ENCODE results near the gene FANK1. TPM values are rescaled to one million over a fixed set of nuclear protein-coding genes. Genes with fewer than 3 reads are reported as not detected.

The FANK1 gene
- total RNA-seq, 6 donors from 2014 or later = 2.1 to 42.9 (median 16.6) TPM

DNA sequence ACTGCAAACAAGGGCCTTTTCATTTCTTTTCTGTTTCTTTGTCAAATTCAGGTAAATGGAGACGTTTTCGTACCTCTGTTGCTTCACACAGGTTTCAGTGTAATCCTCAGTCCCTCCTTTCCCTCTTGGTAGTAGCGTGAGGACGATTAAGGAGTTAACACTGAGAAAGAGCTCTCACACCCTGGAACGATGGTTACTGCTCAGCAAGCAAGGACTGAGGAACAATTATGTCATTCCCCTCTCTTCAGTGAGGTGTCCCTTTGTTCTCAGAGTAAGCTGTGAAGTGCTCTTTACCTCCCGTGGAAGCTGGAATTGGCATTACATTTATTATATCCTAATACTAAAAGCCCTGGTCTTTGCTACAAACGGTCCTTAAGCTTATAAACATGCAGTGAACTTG is 95.9 kb downstream of the FANK1 start:
- TF ChIP-seq POLR2AphosphoS5 (IDR thresholded peaks at IDR 0.05) (no peak), POLR2A (IDR thresholded peaks at IDR 0.05) (no peak), EP300 (IDR thresholded peaks at IDR 0.05) (no peak)
- TF ChIP-seq, protein P1, sequence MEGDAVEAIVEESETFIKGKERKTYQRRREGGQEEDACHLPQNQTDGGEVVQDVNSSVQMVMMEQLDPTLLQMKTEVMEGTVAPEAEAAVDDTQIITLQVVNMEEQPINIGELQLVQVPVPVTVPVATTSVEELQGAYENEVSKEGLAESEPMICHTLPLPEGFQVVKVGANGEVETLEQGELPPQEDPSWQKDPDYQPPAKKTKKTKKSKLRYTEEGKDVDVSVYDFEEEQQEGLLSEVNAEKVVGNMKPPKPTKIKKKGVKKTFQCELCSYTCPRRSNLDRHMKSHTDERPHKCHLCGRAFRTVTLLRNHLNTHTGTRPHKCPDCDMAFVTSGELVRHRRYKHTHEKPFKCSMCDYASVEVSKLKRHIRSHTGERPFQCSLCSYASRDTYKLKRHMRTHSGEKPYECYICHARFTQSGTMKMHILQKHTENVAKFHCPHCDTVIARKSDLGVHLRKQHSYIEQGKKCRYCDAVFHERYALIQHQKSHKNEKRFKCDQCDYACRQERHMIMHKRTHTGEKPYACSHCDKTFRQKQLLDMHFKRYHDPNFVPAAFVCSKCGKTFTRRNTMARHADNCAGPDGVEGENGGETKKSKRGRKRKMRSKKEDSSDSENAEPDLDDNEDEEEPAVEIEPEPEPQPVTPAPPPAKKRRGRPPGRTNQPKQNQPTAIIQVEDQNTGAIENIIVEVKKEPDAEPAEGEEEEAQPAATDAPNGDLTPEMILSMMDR (IDR thresholded peaks at IDR 0.05) = no peak
- no peaks in the 10 kb centered on the region for H3K9me3 ChIP-seq
- no peaks in the 10 kb centered on the region for H3K36me3 ChIP-seq
- H3K27ac ChIP-seq = no peak overlapping the region
- 73 to 77% methylated on average over 7 of the region's 7 CpGs for WGBS, 2 donors
- no peaks in the 10 kb centered on the region for H3K27me3 ChIP-seq
- DNase-seq (no peak), ATAC-seq (ENCODE audit: low FRiP score in 2 of 2) (no peak)
- H3K4me3 ChIP-seq = no peak overlapping the region
- H3K4me1 ChIP-seq = no peaks in the 10 kb centered on the region

DNA sequence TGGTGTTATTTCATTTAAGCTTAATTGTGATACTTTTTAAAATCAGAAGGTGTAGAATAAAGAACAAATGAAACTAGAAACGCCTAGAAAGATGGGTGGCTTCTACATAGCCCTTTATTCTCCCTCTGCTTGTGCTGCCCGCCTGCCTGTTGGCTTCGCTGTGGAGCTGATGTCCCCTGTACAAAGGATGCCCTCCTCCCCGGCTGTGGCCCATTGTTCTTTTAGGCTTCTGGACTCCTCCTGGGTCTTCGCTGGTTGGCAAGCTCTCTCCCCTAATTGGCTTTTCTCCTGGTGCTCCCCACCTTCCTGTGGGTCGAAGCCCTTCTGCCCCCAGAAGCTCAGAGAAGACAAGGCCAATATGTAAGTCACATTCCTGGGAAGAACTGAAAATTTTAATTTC is 98.2 kb downstream of the FANK1 start:
- TF ChIP-seq, protein P1 (IDR thresholded peaks at IDR 0.05) = no peak
- H3K9me3 ChIP-seq = no peaks in the 10 kb centered on the region
- no peak for ATAC-seq (ENCODE audit: low FRiP score in 2 of 2)
- 90 to 97% methylated on average over 6 of the region's 6 CpGs for WGBS, 2 donors
- no peaks in the 10 kb centered on the region for H3K27me3 ChIP-seq
- DNase-seq = no peak
- H3K36me3 ChIP-seq = no peaks in the 10 kb centered on the region
- no peak overlapping the region for H3K27ac ChIP-seq
- no peaks in the 10 kb centered on the region for H3K4me1 ChIP-seq
- no peak overlapping the region for H3K4me3 ChIP-seq

DNA sequence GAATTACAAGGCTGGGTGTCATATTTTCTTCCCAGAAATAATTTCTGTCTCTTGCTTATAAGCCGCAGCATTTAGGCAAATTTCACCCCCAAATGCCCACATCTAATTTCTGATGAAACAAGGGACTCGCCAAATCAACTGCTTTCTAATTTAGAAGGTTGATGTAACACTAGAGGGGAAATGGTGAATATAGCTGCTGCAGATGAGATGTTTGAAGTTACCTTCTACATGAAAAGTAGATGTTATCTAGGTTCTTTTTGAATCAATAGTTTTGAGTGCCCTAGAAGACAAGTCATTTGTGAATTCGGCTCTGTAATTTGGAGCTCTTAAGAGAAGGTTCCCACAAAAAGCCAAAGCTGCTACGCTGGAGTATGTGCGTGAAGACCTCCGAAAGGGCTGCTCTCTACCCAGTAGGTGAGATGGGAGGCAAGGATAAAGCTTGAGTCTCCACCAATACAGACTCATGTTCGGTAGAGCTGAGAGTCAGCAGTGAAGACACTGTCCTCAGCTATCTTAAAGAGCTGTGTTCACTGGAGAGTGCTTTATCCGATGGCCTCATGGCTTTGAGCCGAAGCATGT is 99.5 kb downstream of the FANK1 start:
- no peaks in the 10 kb centered on the region for H3K36me3 ChIP-seq
- H3K9me3 ChIP-seq = no peaks in the 10 kb centered on the region
- 87 to 89% methylated on average over 9 of the region's 9 CpGs for WGBS, 2 donors
- no peaks in the 10 kb centered on the region for H3K27me3 ChIP-seq
- no peaks in the 10 kb centered on the region for H3K4me1 ChIP-seq
- no peak overlapping the region for H3K4me3 ChIP-seq
- no peak for DNase-seq
- H3K27ac ChIP-seq = no peak overlapping the region
- TF ChIP-seq, protein P1 (IDR thresholded peaks at IDR 0.05) = no peak
- no peak for TF ChIP-seq POLR2A (IDR thresholded peaks at IDR 0.05)
- ATAC-seq (ENCODE audit: low FRiP score in 2 of 2) = no peak

DNA sequence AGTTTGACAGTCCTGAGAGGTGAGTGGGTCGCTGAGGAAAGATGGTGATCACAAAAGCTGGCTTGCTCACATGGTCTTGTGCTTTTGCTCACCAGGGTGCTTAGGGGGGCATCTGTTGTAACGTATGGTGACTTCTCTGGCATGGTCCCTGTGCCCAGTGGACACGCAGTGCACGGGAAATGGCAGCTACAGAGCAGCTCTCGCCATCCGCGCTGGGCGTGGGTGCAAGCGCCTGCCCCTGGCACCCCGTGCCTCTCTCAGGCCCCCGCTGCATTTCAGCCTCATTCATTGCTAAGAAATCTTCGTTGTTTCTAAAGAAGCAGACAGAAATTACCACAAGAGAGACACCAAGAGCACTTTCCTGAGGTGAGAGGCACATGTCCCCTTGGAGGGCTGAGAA is 101.2 kb downstream of the FANK1 start:
- WGBS, 2 donors = 93 to 96% methylated on average over 12 of the region's 12 CpGs
- H3K9me3 ChIP-seq = no peaks in the 10 kb centered on the region
- ATAC-seq (ENCODE audit: low FRiP score in 2 of 2) = peak in 1 of 2 donors; percentile 34
- H3K27me3 ChIP-seq = no peaks in the 10 kb centered on the region
- no peaks in the 10 kb centered on the region for H3K4me1 ChIP-seq
- TF ChIP-seq, protein P1 (IDR thresholded peaks at IDR 0.05) = no peak
- TF ChIP-seq POLR2A (IDR thresholded peaks at IDR 0.05) (no peak), EP300 (IDR thresholded peaks at IDR 0.05) (no peak), POLR2AphosphoS5 (IDR thresholded peaks at IDR 0.05) (no peak)
- no peaks in the 10 kb centered on the region for H3K36me3 ChIP-seq
- DNase-seq = peak in 1 of 2 donors; percentile 33
- no peak overlapping the region for H3K27ac ChIP-seq
- no peak overlapping the region for H3K4me3 ChIP-seq

DNA sequence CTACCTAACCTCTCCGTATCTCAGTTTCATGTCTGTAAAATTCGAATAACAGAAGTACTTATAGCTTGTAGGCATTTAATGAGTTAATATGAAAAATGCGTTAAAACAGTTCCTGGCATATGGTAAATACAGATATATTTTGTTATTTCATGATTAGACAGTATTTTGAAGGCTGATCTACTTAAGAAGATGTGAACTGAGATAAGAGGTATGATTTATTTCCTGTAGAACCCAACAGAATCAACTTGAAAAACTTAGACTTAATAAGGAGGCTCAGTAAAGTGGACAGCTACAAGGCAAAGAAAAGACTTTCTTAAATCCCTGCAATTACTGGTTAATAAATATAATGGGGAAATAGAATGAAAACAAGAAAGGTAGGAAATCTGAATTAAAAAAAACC is 103.3 kb downstream of the FANK1 start:
- Histone ChIP-seq H3K27me3 (no peaks in the 10 kb centered on the region), H3K36me3 (no peaks in the 10 kb centered on the region), H3K4me1 (no peaks in the 10 kb centered on the region), H3K4me3 (no peak overlapping the region), H3K9me3 (no peaks in the 10 kb centered on the region), H3K27ac (no peak overlapping the region)
- WGBS, 2 donors = 75 to 77% methylated on average over 3 of the region's 3 CpGs
- no peak for ATAC-seq (ENCODE audit: low FRiP score in 2 of 2)
- TF ChIP-seq POLR2A (IDR thresholded peaks at IDR 0.05) = no peak
- TF ChIP-seq, protein P1 (IDR thresholded peaks at IDR 0.05) = no peak
- TF ChIP-seq POLR2AphosphoS5 (IDR thresholded peaks at IDR 0.05) = no peak
- TF ChIP-seq EP300 (IDR thresholded peaks at IDR 0.05) = no peak
- no peak for DNase-seq

Measured in upper lobe of left lung (tissue), 6 donors.